Measurements from ENCODE around the gene ENDOD1. TPM values are rescaled to one million over a fixed set of nuclear protein-coding genes. Genes with fewer than 3 reads are reported as not detected.
A peak's percentile ranks its signal among the peaks of the same experiment; 100 is the strongest.

ENDOD1 gene
- total RNA-seq, 1 donor from 2014 or later: 47.9 TPM

- Histone ChIP-seq H3K27me3 (no peaks in the 10 kb centered on the region), H3K36me3 (no peaks in the 10 kb centered on the region), H3K27ac (peak overlapping the region; percentile 95), H3K4me3 (peak overlapping the region; percentile 53 to 60), H3K9me3 (no peaks in the 10 kb centered on the region), H3K4me1 (peaks cover 30% of the 10 kb centered on the region)
- DNase-seq (ENCODE audit: extremely low spot score in 2 of 2): peak in 1 of 2 donors; percentile 96
- TF ChIP-seq POLR2A (IDR thresholded peaks at IDR 0.05) (peak in 1 of 2 donors; percentile 87), POLR2AphosphoS5 (IDR thresholded peaks at IDR 0.05; ENCODE audit: insufficient read depth in 1 of 2, low read depth in 1 of 2) (peak; percentile 32 to 95), CTCF (IDR thresholded peaks at IDR 0.05) (peak in 1 of 3 experiments; percentile 13)
- intact Hi-C loops (cut with DNase I): no loop called here
These were observed 21.1 kb upstream of the ENDOD1 start for GRCh38 chr11:95068549-95068948.

GRCh38 chr11:95070471-95070870 is 19.2 kb upstream of the ENDOD1 start:
- H3K27ac ChIP-seq: no peak overlapping the region
- H3K4me1 ChIP-seq: peaks cover 50% of the 10 kb centered on the region
- H3K4me3 ChIP-seq: no peak overlapping the region
- H3K27me3 ChIP-seq: no peaks in the 10 kb centered on the region
- intact Hi-C loops (cut with DNase I): loop anchor here (10.0 kb wide), 1 partner anchor 694 kb away; no protein-coding TSS in a partner anchor
- no peaks in the 10 kb centered on the region for H3K9me3 ChIP-seq
- TF ChIP-seq POLR2AphosphoS5 (IDR thresholded peaks at IDR 0.05; ENCODE audit: insufficient read depth in 1 of 2, low read depth in 1 of 2): no peak
- TF ChIP-seq POLR2A (IDR thresholded peaks at IDR 0.05): no peak
- TF ChIP-seq CTCF (IDR thresholded peaks at IDR 0.05): no peak
- no peaks in the 10 kb centered on the region for H3K36me3 ChIP-seq
- DNase-seq (ENCODE audit: extremely low spot score in 2 of 2): no peak

GRCh38 chr11:95072948-95073347 is 16.7 kb upstream of the ENDOD1 start:
- DNase-seq (ENCODE audit: extremely low spot score in 2 of 2): no peak
- Histone ChIP-seq H3K4me3 (no peak overlapping the region), H3K27ac (no peak overlapping the region), H3K27me3 (no peaks in the 10 kb centered on the region), H3K36me3 (no peaks in the 10 kb centered on the region), H3K4me1 (peaks cover 54% of the 10 kb centered on the region), H3K9me3 (no peaks in the 10 kb centered on the region)
- TF ChIP-seq CTCF (IDR thresholded peaks at IDR 0.05) (no peak), POLR2AphosphoS5 (IDR thresholded peaks at IDR 0.05; ENCODE audit: insufficient read depth in 1 of 2, low read depth in 1 of 2) (no peak), POLR2A (IDR thresholded peaks at IDR 0.05) (no peak)
- intact Hi-C loops (cut with DNase I): loop anchor here (10.0 kb wide), 1 partner anchor 692 kb away; no protein-coding TSS in a partner anchor

- Histone ChIP-seq H3K9me3 (no peaks in the 10 kb centered on the region), H3K4me1 (peaks cover 42% of the 10 kb centered on the region), H3K27me3 (no peaks in the 10 kb centered on the region), H3K27ac (no peak overlapping the region), H3K4me3 (no peak overlapping the region), H3K36me3 (no peaks in the 10 kb centered on the region)
- DNase-seq (ENCODE audit: extremely low spot score in 2 of 2): no peak
- intact Hi-C loops (cut with DNase I): loop anchor here (10.0 kb wide), 1 partner anchor 690 kb away; no protein-coding TSS in a partner anchor
- TF ChIP-seq POLR2A (IDR thresholded peaks at IDR 0.05) (no peak), POLR2AphosphoS5 (IDR thresholded peaks at IDR 0.05; ENCODE audit: insufficient read depth in 1 of 2, low read depth in 1 of 2) (no peak), CTCF (IDR thresholded peaks at IDR 0.05) (no peak)
These were observed 14.7 kb upstream of the ENDOD1 start for GRCh38 chr11:95074792-95075563.

- Histone ChIP-seq H3K27ac (no peak overlapping the region), H3K9me3 (no peaks in the 10 kb centered on the region), H3K4me3 (no peak overlapping the region), H3K36me3 (no peaks in the 10 kb centered on the region), H3K4me1 (peaks cover 34% of the 10 kb centered on the region), H3K27me3 (no peaks in the 10 kb centered on the region)
- intact Hi-C loops (cut with DNase I): loop anchor here (10.0 kb wide), 1 partner anchor 688 kb away; no protein-coding TSS in a partner anchor
- DNase-seq (ENCODE audit: extremely low spot score in 2 of 2): no peak
- TF ChIP-seq POLR2AphosphoS5 (IDR thresholded peaks at IDR 0.05; ENCODE audit: insufficient read depth in 1 of 2, low read depth in 1 of 2) (peak in 1 of 2 donors; percentile 91), CTCF (IDR thresholded peaks at IDR 0.05) (no peak), POLR2A (IDR thresholded peaks at IDR 0.05) (no peak)
These were observed 13.2 kb upstream of the ENDOD1 start for GRCh38 chr11:95076416-95076815.

All from vagina (tissue), 2 donors.